Prostate gland (tissue), 2 donors: Measurements from ENCODE around the gene ATAD2B. TPM values are rescaled to one million over a fixed set of nuclear protein-coding genes. Genes with fewer than 3 reads are reported as not detected.

Experiments
- DNase-seq: peaks from one replicate; pipeline ENCODE4 v3.0.0-alpha.2; 2019; ENCODE audit warnings: low spot score
- H3K27ac ChIP-seq, 2 donors: fragments of 200-600 bp; sonication (generic); 2 replicates each; pipeline ENCODE4 v1.5.1; 2017 to 2019
- H3K27me3 ChIP-seq: fragments of 200-600 bp; sonication (generic); replicated peaks from 2 replicates; pipeline ENCODE4 v1.5.1; 2019; ENCODE audit not compliant: insufficient read depth
- H3K36me3 ChIP-seq, 2 donors: fragments of 200-600 bp; sonication (generic); 1 replicate in 1 of 2; 2 replicates in 1 of 2; pipeline versions ENCODE4 v1.5.1 to v1.8.1; 2017 to 2019
- H3K4me1 ChIP-seq: fragments of 200-600 bp; sonication (generic); replicated peaks from 2 replicates; pipeline ENCODE4 v1.5.1; 2019
- H3K4me3 ChIP-seq, 2 donors: fragments of 200-600 bp; sonication (generic); 2 replicates each; pipeline ENCODE4 v1.5.1; 2017 to 2019
- H3K9me3 ChIP-seq: fragments of 200-600 bp; sonication (generic); 2 replicates; pipeline ENCODE4 v1.5.1; 2017
- CTCF ChIP-seq, 4 experiments: fragments of 200-600 bp in 2 of 4; fragments of 450-650 bp in 2 of 4; sonication (generic) in 2 of 4; IDR thresholded peaks; 1 replicate in 3 of 4; 2 replicates in 1 of 4; pipeline ENCODE4 v1.5.1; 2016 to 2019; ENCODE audit warnings: antibody characterized with exemption in 4 of 4, mild to moderate bottlenecking in 2 of 4, moderate library complexity in 2 of 4
- POLR2A ChIP-seq: fragments of 450-650 bp; IDR thresholded peaks from one replicate; pipeline ENCODE4 v1.6.1; 2016; ENCODE audit warnings: antibody characterized with exemption, mild to moderate bottlenecking
- POLR2AphosphoS5 ChIP-seq: sonication (generic); formaldehyde crosslinking; IDR thresholded peaks from one replicate; pipeline ENCODE4 v1.6.1; 2017; ENCODE audit warnings: antibody characterized with exemption
- WGBS: methylation state at CpG from one replicate; pipeline ENCODE4 v1.1.5; 2018; 5-methylcytosine and 5-hydroxymethylcytosine counted together
- intact Hi-C: fragments of 100-400 bp; cut with DNase I; formaldehyde crosslinking; loops from one replicate; pipeline ENCODE4 v1.14.2; 2022
- total RNA-seq, 2 donors: library from RNA; depleted of rRNA; stranded (reverse); fragments of >200 nt; gene quantifications; one replicate each; pipeline ENCODE4 v1.1.0, GENCODE V29; 2016

The ATAD2B gene
- total RNA-seq, 2 donors from 2014 or later: 12.2 to 16.9 TPM

DNA sequence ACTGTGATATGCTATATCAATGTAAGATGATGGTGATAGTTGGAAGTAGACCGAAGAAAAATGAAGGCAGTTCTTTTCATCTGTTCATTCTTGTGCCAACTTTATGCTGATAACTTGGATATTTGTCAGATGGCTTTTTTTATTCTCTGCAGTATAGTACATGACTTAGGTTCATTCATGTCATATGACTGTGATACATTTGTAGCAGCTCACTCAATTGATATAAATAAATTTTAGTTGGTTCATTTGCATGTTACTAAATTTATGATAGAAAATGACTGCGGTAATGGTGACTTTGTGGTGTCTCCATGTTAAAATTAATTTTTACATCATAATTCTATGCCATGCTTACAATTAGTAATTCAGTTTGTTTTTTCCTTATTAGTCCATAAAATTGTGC lies 20.4 kb upstream of the ATAD2B start:
- Histone ChIP-seq H3K4me3 (no peak overlapping the region), H3K36me3 (no peaks in the 10 kb centered on the region), H3K9me3 (no peaks in the 10 kb centered on the region), H3K27ac (no peak overlapping the region), H3K4me1 (no peaks in the 10 kb centered on the region), H3K27me3 (no peaks in the 10 kb centered on the region)
- intact Hi-C loops: no loop called here
- WGBS: 94% methylated on average over 2 of the region's 2 CpGs
- TF ChIP-seq POLR2AphosphoS5 (no peak), CTCF (IDR thresholded peaks at IDR 0.05) (no peak), POLR2A (no peak)
- no peak for DNase-seq

- H3K27ac ChIP-seq: no peak overlapping the region
- intact Hi-C loops: no loop called here
- DNase-seq: no peak
Observed at GRCh38 chr2:23944976-23945375, 18.1 kb upstream of the ATAD2B start.

DNA sequence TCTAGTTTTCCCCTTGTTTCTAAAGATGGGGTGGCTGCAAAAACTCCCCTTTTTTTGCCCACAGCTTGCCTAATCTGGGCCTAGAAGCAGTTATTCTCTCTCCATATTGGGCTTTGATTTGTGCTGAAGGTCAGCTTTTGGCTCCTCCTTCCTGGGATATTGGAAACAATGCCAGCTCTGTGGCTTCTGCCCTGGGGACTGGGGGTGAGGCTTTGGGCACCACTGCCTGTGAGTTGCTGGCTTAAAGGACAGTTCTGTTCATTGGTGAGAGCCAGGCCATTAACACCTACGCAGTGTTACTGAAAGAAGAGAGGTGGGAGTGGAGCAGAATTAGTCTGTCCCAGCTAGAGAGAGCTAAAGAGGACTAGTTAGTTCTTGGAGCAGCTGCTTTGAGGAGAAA lies 17.6 kb upstream of the ATAD2B start:
- Histone ChIP-seq H3K27me3 (no peaks in the 10 kb centered on the region), H3K27ac (no peak overlapping the region), H3K4me1 (peaks cover 3% of the 10 kb centered on the region), H3K4me3 (no peak overlapping the region), H3K36me3 (no peaks in the 10 kb centered on the region), H3K9me3 (no peaks in the 10 kb centered on the region)
- WGBS: 94% methylated on average over 1 of the region's 1 CpG
- intact Hi-C loops: no loop called here
- DNase-seq: no peak
- TF ChIP-seq POLR2AphosphoS5 (no peak), POLR2A (no peak), CTCF (IDR thresholded peaks at IDR 0.05) (no peak)

More at GRCh38 chr2:23944976-23945375, 18.1 kb upstream of the ATAD2B start:
- Histone ChIP-seq H3K36me3 (no peaks in the 10 kb centered on the region), H3K27me3 (no peaks in the 10 kb centered on the region), H3K4me1 (peaks cover 3% of the 10 kb centered on the region), H3K9me3 (no peaks in the 10 kb centered on the region), H3K4me3 (no peak overlapping the region)
- TF ChIP-seq POLR2A (no peak), CTCF (IDR thresholded peaks at IDR 0.05) (no peak), POLR2AphosphoS5 (no peak)

DNA sequence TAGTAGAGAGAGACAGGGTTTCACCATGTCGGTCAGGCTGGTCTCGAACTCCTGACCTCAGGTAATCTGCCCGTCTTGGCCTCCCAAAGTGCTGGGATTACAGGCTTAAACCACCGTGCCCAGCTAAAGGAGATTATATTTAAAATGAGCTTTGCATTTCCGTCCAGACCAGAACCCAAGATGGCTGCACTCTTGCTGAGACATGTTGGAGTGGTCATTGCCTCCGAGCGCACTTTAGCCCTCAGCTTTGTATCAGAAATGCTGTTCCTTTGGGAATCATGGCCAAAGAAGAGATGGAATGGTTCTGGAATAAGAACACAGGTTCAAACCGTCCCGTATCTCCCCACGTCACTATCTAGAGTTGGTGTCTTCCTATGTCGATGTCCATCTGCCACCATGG lies 16.7 kb upstream of the ATAD2B start:
- peaks cover 3% of the 10 kb centered on the region for H3K4me1 ChIP-seq
- no peaks in the 10 kb centered on the region for H3K9me3 ChIP-seq
- H3K36me3 ChIP-seq: no peaks in the 10 kb centered on the region
- intact Hi-C loops: no loop called here
- H3K27ac ChIP-seq: no peak overlapping the region
- 98% methylated on average over 11 of the region's 11 CpGs for WGBS
- no peaks in the 10 kb centered on the region for H3K27me3 ChIP-seq
- TF ChIP-seq POLR2A (no peak), POLR2AphosphoS5 (no peak), CTCF (IDR thresholded peaks at IDR 0.05) (no peak)
- DNase-seq: no peak
- H3K4me3 ChIP-seq: no peak overlapping the region

GRCh38 chr2:23941644-23942043 lies 14.7 kb upstream of the ATAD2B start:
- H3K27me3 ChIP-seq: no peaks in the 10 kb centered on the region
- intact Hi-C loops: no loop called here
- TF ChIP-seq POLR2AphosphoS5 (no peak), POLR2A (no peak), CTCF (IDR thresholded peaks at IDR 0.05) (no peak)
- H3K4me1 ChIP-seq: peaks cover 3% of the 10 kb centered on the region
- no peaks in the 10 kb centered on the region for H3K9me3 ChIP-seq
- peak overlapping the region in 1 of 2 donors; percentile 97 for H3K27ac ChIP-seq
- H3K4me3 ChIP-seq: peak overlapping the region in 1 of 2 donors; percentile 91
- no peaks in the 10 kb centered on the region for H3K36me3 ChIP-seq
- WGBS: 65% methylated on average over 8 of the region's 8 CpGs
- DNase-seq: no peak
